ENCODE measurements around the gene PRICKLE4. TPM values are rescaled to one million over a fixed set of nuclear protein-coding genes. Genes with fewer than 3 reads are reported as not detected.

The PRICKLE4 gene
- total and polyA plus RNA-seq, 3 experiments from 2014 or later = not detected

GRCh38 chr6:41826343-41827022 is 45.9 kb downstream of the PRICKLE4 start:
- no peaks in the 10 kb centered on the region for H3K27me3 ChIP-seq (ENCODE audit: insufficient read depth, low read length, poor library complexity, severe bottlenecking)
- Mint-ChIP-seq H3K9me3 (no peaks in the 10 kb centered on the region), H3K27ac (peak overlapping the region in 2 of 8 donors; percentile 41 to 54), H3K4me1 (no peaks in the 10 kb centered on the region), H3K27me3 (no peaks in the 10 kb centered on the region), H3K36me3 (peaks cover 0 to under 1% (median 0%) of the 10 kb centered on the region in 3 donors), H3K4me3 (no peak overlapping the region)
- ChIA-PET POLR2A (no interaction called here), CTCF (no interaction called here)
- H3K4me3 ChIP-seq (ENCODE audit: low read length) = no peak overlapping the region
- no peaks in the 10 kb centered on the region for H3K4me1 ChIP-seq (ENCODE audit: insufficient read depth, low read length)
- no peaks in the 10 kb centered on the region for H3K9me3 ChIP-seq (ENCODE audit: low read length)
- H3K27ac ChIP-seq (ENCODE audit: low read depth, low read length) = no peak overlapping the region
- no peaks in the 10 kb centered on the region for H3K36me3 ChIP-seq (ENCODE audit: insufficient read depth, low read length)
- DNase-seq = no peak

- H3K36me3 Mint-ChIP-seq = peaks cover 0 to 5% (median 0%) of the 10 kb centered on the region in 3 donors
- ChIA-PET POLR2A (no interaction called here), CTCF (no interaction called here)
These were observed 51.7 kb downstream of the PRICKLE4 start for GRCh38 chr6:41832263-41832662.

GRCh38 chr6:41836022-41836659 is 55.6 kb downstream of the PRICKLE4 start:
- Histone ChIP-seq H3K27ac (ENCODE audit: low read depth, low read length) (peak overlapping the region; percentile 19), H3K9me3 (ENCODE audit: low read length) (no peaks in the 10 kb centered on the region), H3K27me3 (ENCODE audit: insufficient read depth, low read length, poor library complexity, severe bottlenecking) (no peaks in the 10 kb centered on the region), H3K4me1 (ENCODE audit: insufficient read depth, low read length) (no peaks in the 10 kb centered on the region), H3K36me3 (ENCODE audit: insufficient read depth, low read length) (no peaks in the 10 kb centered on the region), H3K4me3 (ENCODE audit: low read length) (no peak overlapping the region)
- H3K4me3 Mint-ChIP-seq = no peak overlapping the region
- no peaks in the 10 kb centered on the region for H3K27me3 Mint-ChIP-seq
- H3K4me1 Mint-ChIP-seq = peaks cover 0 to 2% (median 0%) of the 10 kb centered on the region in 3 donors
- CTCF ChIA-PET = no interaction called here
- POLR2A ChIA-PET = no interaction called here
- no peak for DNase-seq
- H3K9me3 Mint-ChIP-seq = no peaks in the 10 kb centered on the region
- H3K36me3 Mint-ChIP-seq = peaks cover 0 to 5% (median 0%) of the 10 kb centered on the region in 3 donors
- no peak overlapping the region for H3K27ac Mint-ChIP-seq

More at GRCh38 chr6:41832263-41832662, 51.7 kb downstream of the PRICKLE4 start:
- Mint-ChIP-seq H3K4me1 (peaks cover 0 to 2% (median 0%) of the 10 kb centered on the region in 3 donors), H3K27me3 (no peaks in the 10 kb centered on the region), H3K4me3 (no peak overlapping the region), H3K27ac (no peak overlapping the region), H3K9me3 (no peaks in the 10 kb centered on the region)
- DNase-seq = no peak
- H3K27ac ChIP-seq (ENCODE audit: low read depth, low read length) = no peak overlapping the region
- H3K4me1 ChIP-seq (ENCODE audit: insufficient read depth, low read length) = no peaks in the 10 kb centered on the region
- no peak overlapping the region for H3K4me3 ChIP-seq (ENCODE audit: low read length)
- H3K9me3 ChIP-seq (ENCODE audit: low read length) = no peaks in the 10 kb centered on the region
- no peaks in the 10 kb centered on the region for H3K36me3 ChIP-seq (ENCODE audit: insufficient read depth, low read length)
- H3K27me3 ChIP-seq (ENCODE audit: insufficient read depth, low read length, poor library complexity, severe bottlenecking) = no peaks in the 10 kb centered on the region

GRCh38 chr6:41836660-41837052 is 56.1 kb downstream of the PRICKLE4 start:
- Mint-ChIP-seq H3K36me3 (peaks cover 0 to 3% (median 0%) of the 10 kb centered on the region in 3 donors), H3K27ac (no peak overlapping the region), H3K4me1 (peaks cover 0 to 2% (median 0%) of the 10 kb centered on the region in 3 donors), H3K9me3 (no peaks in the 10 kb centered on the region), H3K27me3 (no peaks in the 10 kb centered on the region), H3K4me3 (no peak overlapping the region)
- DNase-seq = no peak
- Histone ChIP-seq H3K4me1 (ENCODE audit: insufficient read depth, low read length) (no peaks in the 10 kb centered on the region), H3K27ac (ENCODE audit: low read depth, low read length) (no peak overlapping the region), H3K36me3 (ENCODE audit: insufficient read depth, low read length) (no peaks in the 10 kb centered on the region), H3K27me3 (ENCODE audit: insufficient read depth, low read length, poor library complexity, severe bottlenecking) (no peaks in the 10 kb centered on the region), H3K9me3 (ENCODE audit: low read length) (no peaks in the 10 kb centered on the region), H3K4me3 (ENCODE audit: low read length) (no peak overlapping the region)
- POLR2A ChIA-PET = no interaction called here
- CTCF ChIA-PET = no interaction called here

Other genes starting within 250 kb of the PRICKLE4 start
- 10 to 100 TPM; 22.2 to 22.3 TPM for gene FOXP4, start 234.4 kb upstream of the PRICKLE4 start, total RNA-seq
- gene FOXP4, start 234.4 kb upstream of the PRICKLE4 start, polyA plus RNA-seq = 1.6 TPM
- gene MDFI, start 142.3 kb upstream of the PRICKLE4 start, total RNA-seq = not detected
- not detected for gene MDFI, start 142.3 kb upstream of the PRICKLE4 start, polyA plus RNA-seq
- 10 to 100 TPM; 12.0 to 12.5 TPM for gene TFEB, start 45.2 kb upstream of the PRICKLE4 start, total RNA-seq
- gene TFEB, start 45.2 kb upstream of the PRICKLE4 start, polyA plus RNA-seq = 18.8 TPM
- not detected for gene PGC, start 33.4 kb upstream of the PRICKLE4 start, total RNA-seq
- gene PGC, start 33.4 kb upstream of the PRICKLE4 start, polyA plus RNA-seq = not detected
- gene FRS3, start 882 bp upstream of the PRICKLE4 start, total RNA-seq = 1 to 10 TPM; 3.7 to 4.0 TPM
- 4.0 TPM for gene FRS3, start 882 bp upstream of the PRICKLE4 start, polyA plus RNA-seq
- 100 to 1,000 TPM; 399 to 414 TPM for gene TOMM6, start 6.9 kb downstream of the PRICKLE4 start, total RNA-seq
- 376 TPM for gene TOMM6, start 6.9 kb downstream of the PRICKLE4 start, polyA plus RNA-seq
- gene USP49, start 114.6 kb downstream of the PRICKLE4 start, total RNA-seq = 1 to 10 TPM; 5.0 to 5.2 TPM
- 0.59 TPM for gene USP49, start 114.6 kb downstream of the PRICKLE4 start, polyA plus RNA-seq
- 10 to 100 TPM; 18.1 to 21.1 TPM for gene MED20, start 140.4 kb downstream of the PRICKLE4 start, total RNA-seq
- gene MED20, start 140.4 kb downstream of the PRICKLE4 start, polyA plus RNA-seq = 5.3 TPM
- gene BYSL, start 140.7 kb downstream of the PRICKLE4 start, total RNA-seq = 10 to 100 TPM; 80.5 to 84.4 TPM
- gene BYSL, start 140.7 kb downstream of the PRICKLE4 start, polyA plus RNA-seq = 5.9 TPM
- gene CCND3, start 161.0 kb downstream of the PRICKLE4 start, total RNA-seq = 100 to 1,000 TPM; 283 to 287 TPM
- 648 TPM for gene CCND3, start 161.0 kb downstream of the PRICKLE4 start, polyA plus RNA-seq